Effector CD8-positive, alpha-beta T cell (primary cell): ENCODE results near the gene PSMC1.

Experiments used
- DNase-seq: peaks from one replicate; lab custom pipeline; 2025; lab: John Stamatoyannopoulos, UW

The PSMC1 gene

GRCh38 chr14:90302529-90303303, 46.4 kb downstream of the PSMC1 start:
- DNase-seq: no peak

DNA sequence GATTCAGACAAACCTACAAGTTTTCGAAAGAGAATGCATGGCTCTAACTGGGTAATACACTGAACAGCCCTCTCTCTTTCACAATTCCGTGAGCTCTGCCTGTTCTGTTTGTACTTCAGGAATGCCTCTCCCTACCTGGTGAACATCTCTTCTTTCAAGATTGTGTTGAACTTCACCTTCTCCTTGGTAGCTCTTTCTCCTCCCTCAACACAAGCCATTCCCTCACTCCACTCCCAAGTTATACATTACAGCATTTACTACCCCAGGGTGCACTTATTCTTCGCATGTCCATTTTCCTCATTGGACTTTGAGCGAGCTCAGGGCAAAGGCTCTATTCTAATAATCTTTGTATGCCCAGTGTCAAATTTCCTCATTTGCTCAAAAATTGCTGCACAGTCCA, 47.1 kb downstream of the PSMC1 start:
- no peak for DNase-seq

DNA sequence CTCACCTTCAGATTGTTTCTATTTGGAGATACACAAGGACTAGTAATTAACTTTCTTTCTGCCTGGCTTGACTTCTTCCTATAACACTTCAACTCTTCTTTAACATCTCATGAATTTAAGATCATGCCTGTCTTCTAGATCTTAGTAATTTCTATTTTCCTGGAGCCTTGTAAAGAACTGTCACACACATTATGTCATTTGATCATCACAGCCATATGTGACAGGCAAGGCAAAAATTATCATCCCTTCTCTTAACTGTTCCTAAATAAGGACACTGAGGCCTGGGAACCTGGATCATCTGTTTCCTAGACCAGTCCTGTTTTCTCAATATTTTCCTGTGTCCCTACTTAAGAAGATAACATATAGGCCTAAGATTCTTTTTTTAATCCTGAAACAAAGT, 48.1 kb downstream of the PSMC1 start:
- no peak for DNase-seq

- DNase-seq: no peak
Observed at GRCh38 chr14:90305176-90305601, 48.8 kb downstream of the PSMC1 start.

DNA sequence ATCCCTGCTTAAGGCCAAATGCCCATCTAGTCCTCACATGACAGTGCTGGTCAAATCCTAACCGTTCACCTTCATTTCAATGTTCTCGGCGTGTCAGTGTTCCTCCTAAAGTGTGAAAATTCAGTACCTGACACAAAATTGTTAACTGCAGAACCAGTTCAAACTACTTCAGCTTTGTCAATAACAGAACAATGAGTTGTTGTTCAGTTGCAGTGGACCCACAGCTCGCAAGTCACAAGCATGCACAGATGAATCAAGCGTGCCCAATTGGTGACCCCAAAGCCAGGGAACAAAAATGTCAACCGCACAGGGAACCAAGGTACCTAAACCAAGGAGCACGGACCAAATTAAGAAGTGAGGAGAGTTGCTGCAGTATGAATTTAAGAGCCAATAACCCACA, 52.2 kb downstream of the PSMC1 start:
- no peak for DNase-seq

DNA sequence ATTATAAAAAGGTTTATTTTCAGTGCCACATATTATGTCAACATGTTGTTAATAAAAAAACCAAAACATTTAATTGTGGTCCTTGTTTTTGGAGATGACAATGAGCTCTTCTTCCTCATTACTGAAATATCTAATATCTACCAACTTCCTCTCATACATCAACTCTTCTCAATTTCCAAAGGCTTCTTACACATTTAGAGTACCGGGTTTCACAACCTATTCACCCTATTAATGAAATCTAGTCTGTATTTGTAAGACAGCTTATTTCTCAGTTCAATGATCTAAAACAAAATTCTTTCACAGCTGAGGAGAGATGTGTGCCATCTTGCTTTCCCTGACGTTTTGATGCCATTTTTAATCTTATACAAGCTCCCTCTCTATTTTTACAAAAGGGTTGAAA, 60.9 kb downstream of the PSMC1 start:
- DNase-seq: no peak

DNA sequence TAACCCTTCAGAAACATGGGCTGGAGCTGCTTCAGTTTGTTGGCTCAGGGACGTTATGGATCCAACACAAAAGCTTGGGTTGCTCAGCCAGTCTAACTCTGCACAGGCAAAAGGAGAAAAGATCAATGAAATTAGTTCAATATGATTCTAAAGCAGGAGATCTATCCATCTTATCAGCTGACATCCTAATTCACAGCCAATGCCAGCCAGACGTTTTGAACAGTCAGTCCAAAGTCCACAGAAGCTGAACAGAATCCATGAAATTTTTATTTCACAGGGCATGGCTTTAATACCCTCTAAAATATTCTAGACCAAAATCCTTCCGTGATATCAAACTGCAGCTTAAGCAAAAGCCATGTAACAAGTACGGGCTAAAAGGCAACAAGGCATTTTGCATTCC, 61.7 kb downstream of the PSMC1 start:
- no peak for DNase-seq

GRCh38 chr14:90319173-90319572, 62.8 kb downstream of the PSMC1 start:
- no peak for DNase-seq

DNA sequence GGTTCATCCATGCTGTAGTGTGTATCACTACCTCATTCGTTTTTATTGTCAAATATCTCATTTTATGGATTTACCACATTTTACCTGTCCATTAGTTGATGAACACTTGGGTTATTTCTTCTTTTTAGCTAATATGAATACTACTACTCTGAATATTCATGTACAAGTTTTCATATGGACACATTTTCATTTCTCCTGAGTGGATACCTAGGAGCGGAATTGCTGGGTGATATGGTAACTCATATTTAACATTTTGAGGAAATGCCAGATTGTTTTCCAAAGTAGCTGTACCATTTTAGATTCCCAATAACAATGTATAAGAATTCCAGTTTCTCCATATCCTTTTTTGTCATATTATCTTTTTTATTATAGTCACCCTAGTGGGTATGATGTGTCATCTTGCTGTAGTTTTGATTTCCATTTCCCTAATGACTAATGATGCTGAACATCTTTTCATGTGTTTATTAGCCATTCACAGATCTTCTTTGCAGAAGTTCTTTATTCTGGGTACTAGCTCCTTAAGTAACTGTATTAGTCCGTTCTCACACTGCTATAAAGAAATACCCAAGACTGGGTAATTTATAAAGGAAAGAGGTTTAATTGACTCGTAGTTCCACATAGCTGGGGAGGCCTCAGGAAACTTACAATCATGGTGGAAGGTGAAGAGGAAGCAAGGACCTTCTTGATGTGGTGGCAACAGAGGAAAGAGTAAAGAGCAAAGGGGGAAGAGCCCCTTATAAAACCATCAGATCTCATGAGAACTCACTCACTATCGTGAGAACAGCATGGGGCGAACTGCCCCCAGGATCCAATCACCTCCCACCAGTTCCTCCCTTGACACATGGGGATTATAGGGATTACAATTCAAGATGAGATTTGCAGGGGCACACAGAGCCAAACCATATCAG, 63.5 kb downstream of the PSMC1 start:
- DNase-seq: no peak

DNA sequence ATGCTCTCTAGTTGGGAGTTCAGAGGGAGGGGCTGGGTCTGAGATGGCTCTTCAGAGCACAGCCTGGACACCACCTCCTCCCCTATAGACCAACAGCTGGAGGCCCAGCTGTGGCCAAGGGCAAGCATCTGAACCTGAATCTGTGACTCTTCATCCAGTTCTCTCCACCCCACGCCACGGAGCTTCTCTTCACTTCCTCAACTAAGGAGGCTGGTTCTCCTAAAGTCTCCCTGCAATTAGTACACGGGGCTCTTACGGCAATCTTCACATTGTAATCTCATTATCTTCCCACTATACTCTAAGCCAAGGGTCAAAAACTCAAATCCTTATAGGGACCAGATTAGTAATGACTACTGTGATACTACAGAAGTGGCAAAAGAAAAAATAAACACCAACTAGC, 65.5 kb downstream of the PSMC1 start:
- DNase-seq: no peak
